H9 (cell line): Measurements from ENCODE around the gene ENPEP. TPM values are rescaled to one million over a fixed set of nuclear protein-coding genes. Genes with fewer than 3 reads are reported as not detected.

Experiments used
- DNase-seq: peaks from one replicate; pipeline ENCODE4 v3.0.0-alpha.2; 2017
- H2AFZ ChIP-seq: one replicate; pipeline ENCODE4 v1.6.1; 2013; ENCODE audit warnings: mild to moderate bottlenecking, low read length, control low read depth, moderate library complexity
- H2AK5ac ChIP-seq: 2 replicates; pipeline ENCODE4 v1.6.1; 2013; ENCODE audit warnings: low read length, control low read depth, mixed read lengths; ENCODE audit not compliant: insufficient read length
- H2BK120ac ChIP-seq: one replicate; pipeline ENCODE4 v1.6.1; 2013; ENCODE audit warnings: low read depth, mild to moderate bottlenecking, low read length, control low read depth, inconsistent platforms; ENCODE audit not compliant: poor library complexity, severe bottlenecking
- H2BK12ac ChIP-seq: 2 replicates; pipeline ENCODE4 v1.6.1; 2013; ENCODE audit warnings: low read length, control low read depth, mixed read lengths, low read depth; ENCODE audit not compliant: insufficient read length
- H2BK15ac ChIP-seq: 2 replicates; pipeline ENCODE4 v1.6.1; 2013; ENCODE audit warnings: low read depth, low read length, control low read depth
- H2BK20ac ChIP-seq: one replicate; pipeline ENCODE4 v1.6.1; 2013; ENCODE audit warnings: low read depth, mild to moderate bottlenecking, low read length, control low read depth, inconsistent platforms; ENCODE audit not compliant: poor library complexity, severe bottlenecking
- H2BK5ac ChIP-seq: 2 replicates; pipeline ENCODE4 v1.6.1; 2013; ENCODE audit warnings: low read length, control low read depth, mixed read lengths; ENCODE audit not compliant: insufficient read length
- H3K14ac ChIP-seq: 2 replicates; pipeline ENCODE4 v1.6.1; 2013; ENCODE audit warnings: low read length, control low read depth; ENCODE audit not compliant: insufficient read depth
- H3K18ac ChIP-seq: 2 replicates; pipeline ENCODE4 v1.6.1; 2013; ENCODE audit warnings: low read depth, mild to moderate bottlenecking, mixed read lengths, low read length, control low read depth; ENCODE audit not compliant: insufficient read length
- H3K23ac ChIP-seq: 2 replicates; pipeline ENCODE4 v1.6.1; 2013; ENCODE audit warnings: low read length, control low read depth, mixed read lengths, low read depth; ENCODE audit not compliant: insufficient read length
- H3K23me2 ChIP-seq: 2 replicates; pipeline ENCODE4 v1.6.1; 2013; ENCODE audit warnings: low read depth, mild to moderate bottlenecking, mixed read lengths, low read length, control low read depth; ENCODE audit not compliant: insufficient read length, poor library complexity, severe bottlenecking
- H3K27ac ChIP-seq: 2 replicates; pipeline ENCODE4 v1.5.1; 2013; ENCODE audit warnings: low read length, control low read depth, mixed read lengths, low read depth; ENCODE audit not compliant: insufficient read length
- H3K27me3 ChIP-seq: 2 replicates; pipeline ENCODE4 v1.6.1; 2013; ENCODE audit warnings: low read length, control low read depth, inconsistent platforms; ENCODE audit not compliant: insufficient read depth
- H3K4ac ChIP-seq: 2 replicates; pipeline ENCODE4 v1.6.1; 2013; ENCODE audit warnings: low read depth, mild to moderate bottlenecking, control low read depth, inconsistent platforms, low read length, moderate library complexity
- H3K4me1 ChIP-seq: 2 replicates; pipeline ENCODE4 v1.6.1; 2013; ENCODE audit warnings: low read length, control low read depth, inconsistent platforms; ENCODE audit not compliant: insufficient read depth
- H3K4me2 ChIP-seq: 2 replicates; pipeline ENCODE4 v1.6.1; 2013; ENCODE audit warnings: low read length, control low read depth, mixed read lengths; ENCODE audit not compliant: insufficient read length, insufficient read depth
- H3K56ac ChIP-seq: 2 replicates; pipeline ENCODE4 v1.6.1; 2013; ENCODE audit warnings: low read depth, mild to moderate bottlenecking, mixed read lengths, low read length, control low read depth; ENCODE audit not compliant: insufficient read length
- H3K79me1 ChIP-seq: 2 replicates; pipeline ENCODE4 v1.6.1; 2013; ENCODE audit warnings: low read depth, mild to moderate bottlenecking, moderate library complexity, low read length, control low read depth, inconsistent platforms; ENCODE audit not compliant: insufficient read depth, poor library complexity, severe bottlenecking
- H3K79me2 ChIP-seq: 2 replicates; pipeline ENCODE4 v1.6.1; 2013; ENCODE audit warnings: low read length, control low read depth, inconsistent platforms; ENCODE audit not compliant: insufficient read depth
- H3K9ac ChIP-seq: 2 replicates; pipeline ENCODE4 v1.6.1; 2013; ENCODE audit warnings: low read length, control low read depth, mixed read lengths; ENCODE audit not compliant: insufficient read length; ENCODE audit errors: extremely low read depth
- H3K9me3 ChIP-seq: one replicate; pipeline ENCODE4 v1.6.1; 2013; ENCODE audit warnings: low read depth, low read length, inconsistent platforms; ENCODE audit not compliant: control insufficient read depth
- H3T11ph ChIP-seq: one replicate; pipeline ENCODE4 v1.6.1; 2013; ENCODE audit warnings: mild to moderate bottlenecking, low read length, control low read depth, inconsistent platforms
- H4K20me1 ChIP-seq: one replicate; pipeline ENCODE4 v1.6.1; 2013; ENCODE audit not compliant: control insufficient read depth, insufficient read length, insufficient read depth
- H4K5ac ChIP-seq: 2 replicates; pipeline ENCODE4 v1.6.1; 2013; ENCODE audit warnings: low read depth, mild to moderate bottlenecking, mixed read lengths, low read length, control low read depth; ENCODE audit not compliant: insufficient read length
- H4K8ac ChIP-seq: replicated peaks from 2 replicates; pipeline ENCODE4 v1.6.1; 2013; ENCODE audit warnings: low read length, control low read depth, mixed read lengths, low read depth; ENCODE audit not compliant: insufficient read length
- H4K91ac ChIP-seq: 2 replicates; pipeline ENCODE4 v1.6.1; 2013; ENCODE audit warnings: low read depth, mild to moderate bottlenecking, moderate library complexity, mixed read lengths, low read length, control low read depth; ENCODE audit not compliant: insufficient read length
- H3K27ac Mint-ChIP-seq, 3 experiments: 2 replicates in 2 of 3; 3 replicates in 1 of 3; pipeline ENCODE4 v1.8.0; 2020 to 2021; ENCODE audit warnings: mixed read lengths in 3 of 3, mild to moderate bottlenecking in 1 of 3, moderate library complexity in 1 of 3
- H3K27me3 Mint-ChIP-seq: 2 replicates; pipeline ENCODE4 v1.8.0; 2021; ENCODE audit warnings: low read depth, mild to moderate bottlenecking, moderate library complexity, mixed read lengths
- H3K36me3 Mint-ChIP-seq, 3 experiments: 2 replicates in 2 of 3; 3 replicates in 1 of 3; pipeline ENCODE4 v1.8.0; 2020 to 2021; ENCODE audit warnings: low read depth in 3 of 3, mixed read lengths in 3 of 3; ENCODE audit not compliant: insufficient read depth in 1 of 3
- H3K4me1 Mint-ChIP-seq, 2 experiments: 2 replicates each; pipeline ENCODE4 v1.8.0; 2020; ENCODE audit warnings: mixed read lengths in 2 of 2
- H3K4me3 Mint-ChIP-seq, 2 experiments: 2 replicates in 1 of 2; 3 replicates in 1 of 2; pipeline ENCODE4 v1.8.0; 2020 to 2021; ENCODE audit warnings: mild to moderate bottlenecking in 2 of 2, mixed read lengths in 2 of 2, moderate library complexity in 1 of 2
- H3K9me3 Mint-ChIP-seq, 2 experiments: 2 replicates in 1 of 2; 3 replicates in 1 of 2; pipeline ENCODE4 v1.8.0; 2020; ENCODE audit warnings: mild to moderate bottlenecking in 2 of 2, mixed read lengths in 2 of 2, moderate library complexity in 1 of 2
- WGBS: extraction: QIAGEN DNeasy Blood & Tissue Kit; methylation state at CpG from one replicate; pipeline ENCODE4 v1.1.7; 2013; ENCODE audit warnings: missing lambda C conversion rate, low lambda C conversion rate, mixed read lengths; ENCODE audit not compliant: insufficient read length; ENCODE audit errors: extremely low coverage; 5-methylcytosine and 5-hydroxymethylcytosine counted together
- total RNA-seq: library from RNA; stranded (reverse); gene quantifications from 2 replicates; pipeline ENCODE4 v1.2.1, GENCODE V29; 2021
- TF ChIP-seq, protein P1 (sequence below): fragments of 200-600 bp; sonication (generic); conservative IDR thresholded peaks from 3 replicates; pipeline ENCODE4 v1.8.0; 2021; ENCODE audit warnings: antibody characterized with exemption, mild to moderate bottlenecking

ENPEP gene
- total RNA-seq, 1 experiment from 2014 or later, result 0.44 TPM

GRCh38 chr4:110477836-110478235 is 1.9 kb downstream of the ENPEP start:
- Histone ChIP-seq H2BK12ac (peak overlapping the region; percentile 92), H3K9ac (no peak overlapping the region), H4K8ac (no peak overlapping the region), H3K9me3 (no peaks in the 10 kb centered on the region), H4K20me1 (no peaks in the 10 kb centered on the region), H3T11ph (no peak overlapping the region), H3K14ac (no peak overlapping the region), H3K4me1 (no peaks in the 10 kb centered on the region), H3K4ac (no peak overlapping the region), H3K4me2 (no peak overlapping the region), H3K27me3 (no peaks in the 10 kb centered on the region), H4K91ac (no peak overlapping the region), H3K27ac (no peak overlapping the region), H3K79me2 (no peaks in the 10 kb centered on the region), H2BK120ac (no peak overlapping the region), H2AFZ (no peak overlapping the region), H2BK5ac (no peak overlapping the region), H3K23me2 (no peaks in the 10 kb centered on the region), H2BK15ac (no peak overlapping the region), H3K56ac (no peak overlapping the region), H2BK20ac (no peak overlapping the region), H3K79me1 (no peaks in the 10 kb centered on the region), H3K23ac (no peak overlapping the region), H4K5ac (no peak overlapping the region), H2AK5ac (no peak overlapping the region), H3K18ac (no peak overlapping the region)
- H3K27ac Mint-ChIP-seq, result no peak overlapping the region
- H3K4me1 Mint-ChIP-seq, result peaks cover 32 to 38% of the 10 kb centered on the region in 2 experiments
- no CpG with 5 or more reads among the region's 1 CpG for WGBS
- no peaks in the 10 kb centered on the region for H3K9me3 Mint-ChIP-seq
- no peak overlapping the region for H3K4me3 Mint-ChIP-seq
- no peak for DNase-seq
- TF ChIP-seq, protein P1, sequence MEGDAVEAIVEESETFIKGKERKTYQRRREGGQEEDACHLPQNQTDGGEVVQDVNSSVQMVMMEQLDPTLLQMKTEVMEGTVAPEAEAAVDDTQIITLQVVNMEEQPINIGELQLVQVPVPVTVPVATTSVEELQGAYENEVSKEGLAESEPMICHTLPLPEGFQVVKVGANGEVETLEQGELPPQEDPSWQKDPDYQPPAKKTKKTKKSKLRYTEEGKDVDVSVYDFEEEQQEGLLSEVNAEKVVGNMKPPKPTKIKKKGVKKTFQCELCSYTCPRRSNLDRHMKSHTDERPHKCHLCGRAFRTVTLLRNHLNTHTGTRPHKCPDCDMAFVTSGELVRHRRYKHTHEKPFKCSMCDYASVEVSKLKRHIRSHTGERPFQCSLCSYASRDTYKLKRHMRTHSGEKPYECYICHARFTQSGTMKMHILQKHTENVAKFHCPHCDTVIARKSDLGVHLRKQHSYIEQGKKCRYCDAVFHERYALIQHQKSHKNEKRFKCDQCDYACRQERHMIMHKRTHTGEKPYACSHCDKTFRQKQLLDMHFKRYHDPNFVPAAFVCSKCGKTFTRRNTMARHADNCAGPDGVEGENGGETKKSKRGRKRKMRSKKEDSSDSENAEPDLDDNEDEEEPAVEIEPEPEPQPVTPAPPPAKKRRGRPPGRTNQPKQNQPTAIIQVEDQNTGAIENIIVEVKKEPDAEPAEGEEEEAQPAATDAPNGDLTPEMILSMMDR, result no peak
- H3K36me3 Mint-ChIP-seq, result no peaks in the 10 kb centered on the region; a peak in 1 of 7 replicates
- peaks cover 22% of the 10 kb centered on the region for H3K27me3 Mint-ChIP-seq
